ENCODE measurements around the gene OR2A5. TPM values are rescaled to one million over a fixed set of nuclear protein-coding genes. Genes with fewer than 3 reads are reported as not detected.

OR2A5 gene
- total and polyA plus RNA-seq, 7 donors, result not detected

GRCh38 chr7:144027974-144028373, 20.8 kb upstream of the OR2A5 start:
- no peaks in the 10 kb centered on the region for H3K9me3 ChIP-seq
- no peak overlapping the region for H3K4me3 ChIP-seq
- no peaks in the 10 kb centered on the region for H3K36me3 ChIP-seq
- no peaks in the 10 kb centered on the region for H3K27me3 ChIP-seq
- no peaks in the 10 kb centered on the region for H3K4me1 ChIP-seq
- intact Hi-C loops (cut with DNase I), result no loop called here
- 68 to 71% methylated on average over 1 of the region's 1 CpG for WGBS, 2 donors
- no peak for DNase-seq
- H3K27ac ChIP-seq, result no peak overlapping the region
- TF ChIP-seq POLR2A (IDR thresholded peaks at IDR 0.05) (no peak), CTCF (IDR thresholded peaks at IDR 0.05) (no peak)

- H3K9me3 ChIP-seq, result no peaks in the 10 kb centered on the region
- WGBS, 2 donors, result 71 to 90% methylated on average over 3 of the region's 3 CpGs
- intact Hi-C loops (cut with DNase I), result no loop called here
- no peak for DNase-seq
- no peaks in the 10 kb centered on the region for H3K27me3 ChIP-seq
- H3K27ac ChIP-seq, result no peak overlapping the region
- TF ChIP-seq POLR2A (IDR thresholded peaks at IDR 0.05) (no peak), POLR2AphosphoS5 (IDR thresholded peaks at IDR 0.05) (no peak), EP300 (IDR thresholded peaks at IDR 0.05) (no peak), CTCF (IDR thresholded peaks at IDR 0.05) (no peak)
- no peaks in the 10 kb centered on the region for H3K36me3 ChIP-seq
- H3K4me1 ChIP-seq, result no peaks in the 10 kb centered on the region
- H3K4me3 ChIP-seq, result no peak overlapping the region
Measured at GRCh38 chr7:144028547-144028946, 20.2 kb upstream of the OR2A5 start.

GRCh38 chr7:144032516-144032915, 16.2 kb upstream of the OR2A5 start:
- WGBS, 2 donors, result 70 to 75% methylated on average over 5 of the region's 5 CpGs
- no peak for TF ChIP-seq POLR2A (IDR thresholded peaks at IDR 0.05)
- no peak for TF ChIP-seq POLR2AphosphoS5 (IDR thresholded peaks at IDR 0.05)
- no peak for TF ChIP-seq EP300 (IDR thresholded peaks at IDR 0.05)
- TF ChIP-seq CTCF (IDR thresholded peaks at IDR 0.05), result no peak
- intact Hi-C loops (cut with DNase I), result no loop called here

GRCh38 chr7:144032985-144033709, 15.6 kb upstream of the OR2A5 start:
- no peak overlapping the region for H3K4me3 ChIP-seq
- DNase-seq, result no peak
- no peaks in the 10 kb centered on the region for H3K36me3 ChIP-seq
- H3K27ac ChIP-seq, result no peak overlapping the region
- H3K27me3 ChIP-seq, result no peaks in the 10 kb centered on the region
- 60 to 72% methylated on average over 1 of the region's 1 CpG for WGBS, 2 donors
- H3K9me3 ChIP-seq, result no peaks in the 10 kb centered on the region
- no peak for TF ChIP-seq CTCF (IDR thresholded peaks at IDR 0.05)
- no peak for TF ChIP-seq POLR2A (IDR thresholded peaks at IDR 0.05)
- no peak for TF ChIP-seq POLR2AphosphoS5 (IDR thresholded peaks at IDR 0.05)
- no peak for TF ChIP-seq EP300 (IDR thresholded peaks at IDR 0.05)
- intact Hi-C loops (cut with DNase I), result no loop called here
- H3K4me1 ChIP-seq, result no peaks in the 10 kb centered on the region

More at GRCh38 chr7:144032516-144032915, 16.2 kb upstream of the OR2A5 start:
- no peaks in the 10 kb centered on the region for H3K36me3 ChIP-seq
- no peaks in the 10 kb centered on the region for H3K4me1 ChIP-seq
- no peak for DNase-seq
- no peak overlapping the region for H3K27ac ChIP-seq
- H3K9me3 ChIP-seq, result no peaks in the 10 kb centered on the region
- no peak overlapping the region for H3K4me3 ChIP-seq
- H3K27me3 ChIP-seq, result no peaks in the 10 kb centered on the region

GRCh38 chr7:144035385-144035784, 13.4 kb upstream of the OR2A5 start:
- intact Hi-C loops (cut with DNase I), result no loop called here
- no peak for DNase-seq
- Histone ChIP-seq H3K27ac (no peak overlapping the region), H3K4me3 (no peak overlapping the region), H3K27me3 (no peaks in the 10 kb centered on the region), H3K4me1 (no peaks in the 10 kb centered on the region), H3K36me3 (no peaks in the 10 kb centered on the region), H3K9me3 (no peaks in the 10 kb centered on the region)
- no peak for TF ChIP-seq CTCF (IDR thresholded peaks at IDR 0.05)
- TF ChIP-seq POLR2A (IDR thresholded peaks at IDR 0.05), result no peak
- TF ChIP-seq EP300 (IDR thresholded peaks at IDR 0.05), result no peak
- TF ChIP-seq POLR2AphosphoS5 (IDR thresholded peaks at IDR 0.05), result no peak
